CD4-positive, CD25-positive, alpha-beta regulatory T cell (primary cell): ENCODE results near the gene ANXA7. TPM values are rescaled to one million over a fixed set of nuclear protein-coding genes. Genes with fewer than 3 reads are reported as not detected.
A peak's percentile ranks its signal among the peaks of the same experiment; 100 is the strongest.

Experiments used
- ATAC-seq, 2 donors: fragments of 150-1000 bp; cut with Tn5 transposase; one replicate each; pipeline ENCODE4 v1.10.0; 2021; ENCODE audit warnings: low read depth in 2 of 2, moderate number of reproducible peaks in 2 of 2, moderate library complexity in 1 of 2
- DNase-seq, 3 donors: peaks; one replicate each; pipeline versions ENCODE4 v3.0.0 to v3.0.0-alpha.2; 2012 to 2022; ENCODE audit warnings: mixed read lengths in 1 of 3
- H3K27ac ChIP-seq: one replicate; pipeline ENCODE4 v1.7.0; 2013; ENCODE audit warnings: mild to moderate bottlenecking, low read length; ENCODE audit not compliant: insufficient read depth, poor library complexity, severe bottlenecking
- H3K27me3 ChIP-seq: one replicate; pipeline ENCODE4 v1.7.0; 2013; ENCODE audit warnings: low read length; ENCODE audit not compliant: control insufficient read depth, insufficient read depth
- H3K36me3 ChIP-seq: one replicate; pipeline ENCODE4 v1.7.0; 2013; ENCODE audit warnings: mild to moderate bottlenecking, low read length, moderate library complexity; ENCODE audit not compliant: control insufficient read depth, insufficient read depth
- H3K4me1 ChIP-seq: 2 replicates; pipeline ENCODE4 v1.7.0; 2013; ENCODE audit warnings: mild to moderate bottlenecking, low read length; ENCODE audit not compliant: insufficient read depth, control insufficient read depth, poor library complexity, severe bottlenecking
- H3K4me3 ChIP-seq: one replicate; pipeline ENCODE4 v1.7.0; 2013; ENCODE audit warnings: low read depth, mild to moderate bottlenecking, low read length, moderate library complexity
- H3K9me3 ChIP-seq, 2 experiments: 1 replicate in 1 of 2; 2 replicates in 1 of 2; pipeline ENCODE4 v1.7.0; 2013; ENCODE audit warnings: low read length in 2 of 2, mild to moderate bottlenecking in 1 of 2, moderate library complexity in 1 of 2; ENCODE audit not compliant: control insufficient read depth in 2 of 2
- H3K27ac Mint-ChIP-seq, 3 donors: one replicate each; pipeline ENCODE4 v1.8.0; 2020 to 2022; ENCODE audit warnings: mild to moderate bottlenecking in 3 of 3, mixed read lengths in 3 of 3, moderate library complexity in 2 of 3
- H3K27me3 Mint-ChIP-seq: one replicate; pipeline ENCODE4 v1.8.0; 2022; ENCODE audit warnings: mild to moderate bottlenecking, mixed read lengths
- H3K36me3 Mint-ChIP-seq: one replicate; pipeline ENCODE4 v1.8.0; 2020; ENCODE audit warnings: mixed read lengths
- H3K4me1 Mint-ChIP-seq, 4 donors: one replicate each; pipeline ENCODE4 v1.8.0; 2020 to 2022; ENCODE audit warnings: mixed read lengths in 4 of 4, mild to moderate bottlenecking in 1 of 4
- H3K4me3 Mint-ChIP-seq, 4 donors: one replicate each; pipeline ENCODE4 v1.8.0; 2020 to 2022; ENCODE audit warnings: mild to moderate bottlenecking in 4 of 4, mixed read lengths in 4 of 4, moderate library complexity in 3 of 4
- H3K9me3 Mint-ChIP-seq, 7 donors: one replicate each; pipeline ENCODE4 v1.8.0; 2020 to 2022; ENCODE audit warnings: mixed read lengths in 7 of 7, mild to moderate bottlenecking in 3 of 7, moderate library complexity in 2 of 7
- polyA plus RNA-seq, 4 donors: library from polyadenylated mRNA; unstranded; fragments of 300-500 nt; fragmentation: Illumina TruSeq; gene quantifications; one replicate each; pipeline ENCODE4 v1.2.3, GENCODE V29; 2021
- total RNA-seq: library from RNA; stranded (reverse); gene quantifications from one replicate; pipeline ENCODE4 v1.2.3, GENCODE V29; 2022

Gene ANXA7
- total and polyA plus RNA-seq, 5 donors from 2014 or later: 108 to 325 (median 238) TPM

DNA sequence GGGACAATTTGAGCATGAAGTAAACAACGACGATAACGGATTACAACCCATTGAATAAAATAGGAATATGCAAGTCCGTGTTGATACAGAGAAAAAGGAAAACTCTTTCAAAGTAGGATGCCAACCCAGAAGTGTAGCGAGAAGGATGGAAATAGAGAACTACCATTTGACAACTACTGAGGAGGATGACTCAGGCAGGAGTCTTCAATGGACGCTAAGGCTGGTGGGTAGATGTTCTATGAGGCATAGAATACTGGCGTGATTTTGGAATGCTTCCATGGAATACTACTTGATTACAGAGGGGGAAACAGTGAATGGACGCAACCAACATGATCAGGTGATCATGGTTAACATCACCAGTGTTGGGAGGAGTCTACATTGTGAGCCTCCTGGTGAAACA, 54.4 kb downstream of the ANXA7 start:
- peaks cover 6% of the 10 kb centered on the region for H3K36me3 Mint-ChIP-seq
- no peaks in the 10 kb centered on the region for H3K9me3 ChIP-seq
- H3K9me3 Mint-ChIP-seq: no peaks in the 10 kb centered on the region
- H3K4me1 ChIP-seq: peaks cover 14% of the 10 kb centered on the region
- H3K4me1 Mint-ChIP-seq: peaks cover 4 to 20% (median 12%) of the 10 kb centered on the region in 4 donors
- no peaks in the 10 kb centered on the region for H3K27me3 Mint-ChIP-seq
- H3K27ac Mint-ChIP-seq: peak overlapping the region in 1 of 3 donors; percentile 42
- H3K4me3 ChIP-seq: peak overlapping the region; percentile 83
- H3K27me3 ChIP-seq: no peaks in the 10 kb centered on the region
- no peaks in the 10 kb centered on the region for H3K36me3 ChIP-seq
- ATAC-seq (no peak), DNase-seq (no peak)
- H3K4me3 Mint-ChIP-seq: no peak overlapping the region
- no peak overlapping the region for H3K27ac ChIP-seq

DNA sequence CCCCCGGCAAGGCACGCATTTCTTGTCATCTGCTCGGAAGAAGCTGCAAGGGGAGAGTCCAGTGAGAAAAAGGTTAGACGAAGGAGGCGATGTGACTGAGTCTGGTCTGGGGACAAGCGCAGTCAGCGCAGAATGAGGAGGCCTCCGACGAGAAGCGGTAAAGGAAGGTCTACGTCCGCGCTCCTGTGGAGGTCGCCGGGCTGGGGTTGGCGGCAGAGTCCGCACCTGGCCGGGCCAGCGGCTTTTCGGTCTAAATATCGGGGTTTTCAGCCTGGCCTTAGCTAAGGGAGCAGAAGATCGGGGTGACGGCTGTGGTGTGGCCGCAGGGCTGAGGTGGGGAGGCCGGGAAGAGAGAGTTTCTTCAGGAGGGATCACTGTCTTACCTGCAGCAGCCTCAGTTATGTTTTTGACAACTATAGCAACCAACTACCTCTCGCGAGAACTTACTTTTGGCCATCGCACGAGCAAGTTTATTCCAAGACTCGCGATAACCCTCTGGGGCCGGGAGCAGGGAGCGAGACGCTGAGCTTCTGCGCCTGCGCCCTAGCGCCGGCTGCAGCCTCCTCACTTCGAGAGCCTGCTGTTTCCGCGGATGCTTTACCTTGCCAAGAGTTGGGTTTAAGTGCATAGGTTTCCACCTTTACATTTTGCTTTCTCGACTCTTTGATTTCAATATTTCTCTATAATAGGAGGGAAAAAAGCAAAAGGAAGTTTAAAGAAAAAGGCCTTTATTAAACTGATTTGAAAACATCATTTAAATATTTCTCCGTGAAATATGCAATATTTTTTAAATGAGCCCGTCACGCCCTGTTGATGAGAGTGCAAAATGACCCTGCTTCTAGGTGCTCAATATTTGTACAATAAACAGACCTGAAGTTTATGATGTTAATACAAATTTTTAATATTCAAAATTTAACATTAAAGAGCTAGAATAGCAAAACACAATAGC, 55.3 kb downstream of the ANXA7 start, which contains the start of gene CFAP70:
Gene CFAP70, minus strand, starts transcription at position 534 of the 949 bp plus-strand sequence. CDS start 4,068 bp downstream, outside the sequence.
- no peaks in the 10 kb centered on the region for H3K27me3 Mint-ChIP-seq
- H3K36me3 ChIP-seq: no peaks in the 10 kb centered on the region
- peaks cover 14% of the 10 kb centered on the region for H3K4me1 ChIP-seq
- peak within 1 kb of the TSS; percentile 97 to 99 (median 99) for H3K27ac Mint-ChIP-seq
- no peaks in the 10 kb centered on the region for H3K27me3 ChIP-seq
- H3K4me3 Mint-ChIP-seq: peak within 1 kb of the TSS; percentile 89 to 99 (median 98)
- ATAC-seq: peak; percentile 94 to 96
- peak within 1 kb of the TSS; percentile 83 for H3K4me3 ChIP-seq
- DNase-seq: peak; percentile 87 to 98 (median 95)
- H3K36me3 Mint-ChIP-seq: peaks cover 6% of the 10 kb centered on the region
- no peaks in the 10 kb centered on the region for H3K9me3 Mint-ChIP-seq
- H3K9me3 ChIP-seq: no peaks in the 10 kb centered on the region
- peak within 1 kb of the TSS; percentile 85 for H3K27ac ChIP-seq
- H3K4me1 Mint-ChIP-seq: peaks cover 4 to 20% (median 12%) of the 10 kb centered on the region in 4 donors

DNA sequence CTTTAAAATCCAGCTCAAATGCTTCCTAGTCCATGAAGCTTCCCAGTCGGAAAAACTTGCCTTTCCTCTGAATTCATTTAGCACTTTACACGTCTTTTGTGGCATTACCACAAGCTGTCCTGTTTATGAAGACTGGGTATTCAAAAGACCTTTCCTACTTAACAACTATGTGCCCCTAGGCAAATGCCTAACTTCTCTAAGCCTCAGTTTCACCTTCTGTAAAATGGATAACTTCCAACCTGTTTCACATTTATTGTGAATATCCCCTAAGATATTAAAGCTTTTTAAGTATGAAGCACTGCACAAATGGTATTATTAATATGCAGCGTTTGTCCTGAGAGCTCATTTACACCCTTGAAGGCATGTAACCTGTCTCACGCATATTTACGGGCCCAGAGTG, 56.0 kb downstream of the ANXA7 start:
- Histone ChIP-seq H3K9me3 (no peaks in the 10 kb centered on the region), H3K4me3 (peak overlapping the region; percentile 83), H3K27ac (peak overlapping the region; percentile 85), H3K27me3 (no peaks in the 10 kb centered on the region), H3K36me3 (no peaks in the 10 kb centered on the region), H3K4me1 (peaks cover 14% of the 10 kb centered on the region)
- ATAC-seq: no peak
- Mint-ChIP-seq H3K36me3 (peaks cover 6% of the 10 kb centered on the region), H3K9me3 (no peaks in the 10 kb centered on the region), H3K4me3 (peak overlapping the region; percentile 89 to 99 (median 98)), H3K27me3 (no peaks in the 10 kb centered on the region), H3K4me1 (peaks cover 4 to 20% (median 12%) of the 10 kb centered on the region in 4 donors), H3K27ac (peak overlapping the region; percentile 97 to 99 (median 99))
- no peak for DNase-seq

- ATAC-seq (no peak), DNase-seq (no peak)
- Mint-ChIP-seq H3K4me3 (peak overlapping the region; percentile 89 to 99 (median 98)), H3K27me3 (no peaks in the 10 kb centered on the region), H3K36me3 (peaks cover 6% of the 10 kb centered on the region), H3K27ac (peak overlapping the region in 1 of 3 donors; percentile 99), H3K4me1 (peaks cover 2 to 20% (median 12%) of the 10 kb centered on the region in 4 donors), H3K9me3 (no peaks in the 10 kb centered on the region)
- H3K4me3 ChIP-seq: no peak overlapping the region
- no peaks in the 10 kb centered on the region for H3K36me3 ChIP-seq
- H3K4me1 ChIP-seq: peaks cover 14% of the 10 kb centered on the region
- no peaks in the 10 kb centered on the region for H3K9me3 ChIP-seq
- no peak overlapping the region for H3K27ac ChIP-seq
- H3K27me3 ChIP-seq: no peaks in the 10 kb centered on the region
Measured at GRCh38 chr10:73357166-73357565, 56.7 kb downstream of the ANXA7 start.

GRCh38 chr10:73344269-73344668, 69.6 kb downstream of the ANXA7 start:
- H3K27me3 ChIP-seq: no peaks in the 10 kb centered on the region
- no peak for ATAC-seq

DNA sequence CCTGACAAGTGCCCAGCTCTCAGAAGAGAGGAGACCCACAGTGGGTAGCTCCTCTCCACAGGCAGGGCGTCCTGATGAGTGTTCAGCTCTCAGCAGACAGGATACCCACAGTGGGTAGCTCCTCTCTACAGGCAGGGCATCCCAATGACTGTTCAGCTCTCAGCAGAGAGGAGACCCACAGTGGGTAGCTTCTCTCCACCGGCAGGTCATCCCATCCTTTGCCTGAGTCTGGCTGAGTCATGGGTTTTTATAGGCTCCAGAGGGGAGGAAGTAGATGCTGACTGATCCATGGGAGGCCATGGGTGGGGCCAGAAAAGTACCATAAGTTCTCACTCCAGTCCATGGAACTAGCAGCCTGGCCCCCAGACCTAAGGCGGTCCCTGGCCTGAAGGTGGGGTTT, 73.7 kb downstream of the ANXA7 start:
- no peaks in the 10 kb centered on the region for H3K36me3 Mint-ChIP-seq
- no peak overlapping the region for H3K27ac Mint-ChIP-seq
- no peaks in the 10 kb centered on the region for H3K4me1 Mint-ChIP-seq
- Histone ChIP-seq H3K9me3 (no peaks in the 10 kb centered on the region), H3K4me3 (no peak overlapping the region), H3K36me3 (no peaks in the 10 kb centered on the region), H3K4me1 (no peaks in the 10 kb centered on the region), H3K27me3 (no peaks in the 10 kb centered on the region), H3K27ac (no peak overlapping the region)
- no peak for ATAC-seq
- H3K27me3 Mint-ChIP-seq: no peaks in the 10 kb centered on the region
- H3K4me3 Mint-ChIP-seq: no peak overlapping the region
- no peak for DNase-seq
- no peaks in the 10 kb centered on the region for H3K9me3 Mint-ChIP-seq

More at GRCh38 chr10:73344269-73344668, 69.6 kb downstream of the ANXA7 start:
- no peaks in the 10 kb centered on the region for H3K9me3 ChIP-seq
- no peaks in the 10 kb centered on the region for H3K9me3 Mint-ChIP-seq
- no peaks in the 10 kb centered on the region for H3K27me3 Mint-ChIP-seq
- no peak overlapping the region for H3K27ac Mint-ChIP-seq
- no peaks in the 10 kb centered on the region for H3K4me1 ChIP-seq
- no peak for DNase-seq
- no peak overlapping the region for H3K27ac ChIP-seq
- H3K4me3 ChIP-seq: no peak overlapping the region
- no peaks in the 10 kb centered on the region for H3K4me1 Mint-ChIP-seq
- no peak overlapping the region for H3K4me3 Mint-ChIP-seq
- no peaks in the 10 kb centered on the region for H3K36me3 ChIP-seq
- H3K36me3 Mint-ChIP-seq: no peaks in the 10 kb centered on the region

DNA sequence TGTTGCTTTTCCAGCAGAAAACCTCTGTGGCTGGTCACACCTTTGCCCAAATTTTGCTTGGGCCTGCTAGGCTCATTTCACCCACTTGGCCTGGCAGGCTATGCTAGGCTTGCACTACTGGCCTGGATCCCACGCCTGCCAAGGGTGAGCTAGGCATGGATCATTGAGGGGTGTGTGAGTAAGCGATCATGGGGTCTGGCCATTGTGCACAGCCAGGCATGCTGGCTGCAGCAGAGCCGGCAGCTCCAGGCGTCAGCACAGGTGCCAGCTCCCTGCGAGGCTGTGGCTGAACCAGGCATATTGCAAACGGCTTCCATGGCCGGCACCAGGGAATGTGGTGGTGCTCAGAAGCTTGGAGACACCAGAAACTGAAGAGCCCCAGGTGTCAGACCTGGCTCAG, 74.4 kb downstream of the ANXA7 start:
- H3K27ac Mint-ChIP-seq: no peak overlapping the region
- H3K4me3 ChIP-seq: no peak overlapping the region
- H3K27ac ChIP-seq: no peak overlapping the region
- ATAC-seq: no peak
- no peaks in the 10 kb centered on the region for H3K4me1 ChIP-seq
- DNase-seq: no peak
- no peaks in the 10 kb centered on the region for H3K27me3 Mint-ChIP-seq
- no peaks in the 10 kb centered on the region for H3K9me3 ChIP-seq
- H3K4me1 Mint-ChIP-seq: no peaks in the 10 kb centered on the region
- no peaks in the 10 kb centered on the region for H3K9me3 Mint-ChIP-seq
- no peaks in the 10 kb centered on the region for H3K27me3 ChIP-seq
- no peak overlapping the region for H3K4me3 Mint-ChIP-seq
- no peaks in the 10 kb centered on the region for H3K36me3 ChIP-seq
- H3K36me3 Mint-ChIP-seq: no peaks in the 10 kb centered on the region
